PC-3 (cell line): ENCODE results near the gene KHK. TPM values are rescaled to one million over a fixed set of nuclear protein-coding genes. Genes with fewer than 3 reads are reported as not detected.

Experiments used
- ATAC-seq: fragments of 200-7000 bp; cut with Tn5 transposase; 2 replicates; pipeline ENCODE4 v1.9.1; 2020; ENCODE audit warnings: mild to moderate bottlenecking, moderate library complexity
- BruUV-seq: library from RNA; stranded (reverse); fragments of 400-500 nt; replicated peaks from 2 replicates; lab custom pipeline; 2021; lab: Mats Ljungman, UMichigan
- CTCF ChIA-PET: fragments of 300-600 bp; sonication (Branson Sonifier 250); formaldehyde crosslinking; loops from one replicate; lab custom pipeline; 2022; ENCODE audit warnings: antibody characterized with exemption; lab: Charles Lee
- POLR2A ChIA-PET: fragments of 300-600 bp; sonication (Branson Sonifier 250); formaldehyde crosslinking; loops from one replicate; lab custom pipeline; 2022; ENCODE audit warnings: antibody characterized with exemption; ENCODE audit not compliant: unreplicated experiment; lab: Charles Lee
- DNase-seq: peaks from one replicate; pipeline ENCODE4 v3.0.0-alpha.2; 2015
- H2AFZ ChIP-seq: fragments of 300-600 bp; sonication (generic); 2 replicates; pipeline ENCODE4 v1.6.0; 2016; ENCODE audit warnings: antibody characterized with exemption, low read length
- H3F3A ChIP-seq: fragments of 300-600 bp; sonication (generic); one replicate; pipeline ENCODE4 v1.6.0; 2017; ENCODE audit warnings: antibody characterized with exemption, low read length, control low read depth, mild to moderate bottlenecking; ENCODE audit not compliant: unreplicated experiment
- H3K27ac ChIP-seq: fragments of 300-600 bp; sonication (generic); 2 replicates; pipeline ENCODE4 v1.5.1; 2016; ENCODE audit warnings: mild to moderate bottlenecking, low read length
- H3K27me3 ChIP-seq: fragments of 300-600 bp; sonication (generic); 2 replicates; pipeline ENCODE4 v1.6.1; 2016; ENCODE audit warnings: low read length, mixed read lengths
- H3K36me3 ChIP-seq: fragments of 300-600 bp; sonication (generic); 2 replicates; pipeline ENCODE4 v1.6.1; 2016; ENCODE audit warnings: low read depth, mixed run types, low read length, mixed read lengths
- H3K4me1 ChIP-seq: fragments of 300-600 bp; sonication (generic); 2 replicates; pipeline ENCODE4 v1.5.1; 2016; ENCODE audit warnings: low read length; ENCODE audit not compliant: insufficient read depth
- H3K4me2 ChIP-seq: fragments of 300-600 bp; sonication (generic); 2 replicates; pipeline ENCODE4 v1.6.0; 2016; ENCODE audit warnings: low read length
- H3K4me3 ChIP-seq: fragments of 300-600 bp; sonication (generic); 2 replicates; pipeline ENCODE4 v1.5.1; 2016; ENCODE audit warnings: mild to moderate bottlenecking, low read length, mixed read lengths
- H3K79me2 ChIP-seq: fragments of 300-600 bp; sonication (generic); 2 replicates; pipeline ENCODE4 v1.6.1; 2017; ENCODE audit warnings: low read length, mixed read lengths
- H3K9ac ChIP-seq: fragments of 300-600 bp; sonication (generic); 2 replicates; pipeline ENCODE4 v1.6.0; 2016; ENCODE audit warnings: mild to moderate bottlenecking, low read length
- H3K9me2 ChIP-seq: fragments of 300-600 bp; sonication (generic); replicated peaks from 2 replicates; pipeline ENCODE4 v1.6.1; 2016; ENCODE audit warnings: mixed run types, low read length, mixed read lengths
- H3K9me3 ChIP-seq: fragments of 300-600 bp; sonication (generic); 2 replicates; pipeline ENCODE4 v1.6.1; 2016; ENCODE audit warnings: low read length, mixed read lengths
- H4K20me1 ChIP-seq: fragments of 300-600 bp; sonication (generic); 2 replicates; pipeline ENCODE4 v1.6.1; 2016; ENCODE audit warnings: low read length, mixed read lengths
- EZH2 ChIP-seq: fragments of 300-600 bp; sonication (generic); IDR thresholded peaks from one replicate; pipeline ENCODE4 v1.6.1; 2017; ENCODE audit warnings: antibody characterized with exemption, mild to moderate bottlenecking, low read length; ENCODE audit not compliant: unreplicated experiment
- EZH2phosphoT487 ChIP-seq: fragments of 300-600 bp; sonication (generic); IDR thresholded peaks from 2 replicates; pipeline ENCODE4 v1.6.1; 2018; ENCODE audit warnings: mild to moderate bottlenecking, antibody characterized with exemption, low read length, borderline replicate concordance
- intact Hi-C: fragments of 100-400 bp; cut with micrococcal nuclease; formaldehyde crosslinking; loops from 2 replicates; pipeline ENCODE4 v1.9.0; 2023
- total RNA-seq: library from RNA; depleted of rRNA; stranded (reverse); fragments of >200 nt; gene quantifications from 2 replicates; pipeline ENCODE4 v1.2.3, GENCODE V29; 2014
- TF ChIP-seq, protein P1 (sequence below): fragments of 300-600 bp; sonication (generic); conservative IDR thresholded peaks from 2 replicates; pipeline ENCODE4 v1.5.1; 2017; ENCODE audit warnings: antibody characterized with exemption, low read depth, mild to moderate bottlenecking, low read length

KHK gene
- total RNA-seq, 1 experiment from 2014 or later: 11.0 TPM

- Histone ChIP-seq H3K4me3 (peak overlapping the region; percentile 77), H3K4me1 (peaks cover 17% of the 10 kb centered on the region), H2AFZ (peak overlapping the region; percentile 79), H3F3A (no peaks in the 10 kb centered on the region), H3K9me2 (no peaks in the 10 kb centered on the region), H3K79me2 (no peaks in the 10 kb centered on the region), H3K9ac (peak overlapping the region; percentile 61), H3K27me3 (no peaks in the 10 kb centered on the region), H3K4me2 (peak overlapping the region; percentile 94), H3K9me3 (no peaks in the 10 kb centered on the region), H3K27ac (peak overlapping the region; percentile 52), H3K36me3 (no peaks in the 10 kb centered on the region), H4K20me1 (no peaks in the 10 kb centered on the region)
- DNase-seq: peak; percentile 97
- intact Hi-C loops: loop anchor here (1.0 to 2.0 kb wide), 3 partner anchors 18 to 89 kb away; partner anchors contain the start of gene TMEM214
- ChIA-PET POLR2A (interaction anchor here (1.0 kb wide), 1 partner anchor 83 kb away, joined by 3 read pairs; no protein-coding TSS in a partner anchor), CTCF (interaction anchor here (0.9 kb wide), 1 partner anchor 89 kb away, joined by 4 read pairs; no protein-coding TSS in a partner anchor)
- BruUV-seq: no TSS peak
- peak; percentile 64 for ATAC-seq
- TF ChIP-seq, protein P1, sequence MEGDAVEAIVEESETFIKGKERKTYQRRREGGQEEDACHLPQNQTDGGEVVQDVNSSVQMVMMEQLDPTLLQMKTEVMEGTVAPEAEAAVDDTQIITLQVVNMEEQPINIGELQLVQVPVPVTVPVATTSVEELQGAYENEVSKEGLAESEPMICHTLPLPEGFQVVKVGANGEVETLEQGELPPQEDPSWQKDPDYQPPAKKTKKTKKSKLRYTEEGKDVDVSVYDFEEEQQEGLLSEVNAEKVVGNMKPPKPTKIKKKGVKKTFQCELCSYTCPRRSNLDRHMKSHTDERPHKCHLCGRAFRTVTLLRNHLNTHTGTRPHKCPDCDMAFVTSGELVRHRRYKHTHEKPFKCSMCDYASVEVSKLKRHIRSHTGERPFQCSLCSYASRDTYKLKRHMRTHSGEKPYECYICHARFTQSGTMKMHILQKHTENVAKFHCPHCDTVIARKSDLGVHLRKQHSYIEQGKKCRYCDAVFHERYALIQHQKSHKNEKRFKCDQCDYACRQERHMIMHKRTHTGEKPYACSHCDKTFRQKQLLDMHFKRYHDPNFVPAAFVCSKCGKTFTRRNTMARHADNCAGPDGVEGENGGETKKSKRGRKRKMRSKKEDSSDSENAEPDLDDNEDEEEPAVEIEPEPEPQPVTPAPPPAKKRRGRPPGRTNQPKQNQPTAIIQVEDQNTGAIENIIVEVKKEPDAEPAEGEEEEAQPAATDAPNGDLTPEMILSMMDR: no peak; the same call in 1 of the 2 replicates
- no peak for TF ChIP-seq EZH2phosphoT487
- TF ChIP-seq EZH2: no peak
Measured at GRCh38 chr2:27050281-27050995, 36.1 kb upstream of the KHK start.

DNA sequence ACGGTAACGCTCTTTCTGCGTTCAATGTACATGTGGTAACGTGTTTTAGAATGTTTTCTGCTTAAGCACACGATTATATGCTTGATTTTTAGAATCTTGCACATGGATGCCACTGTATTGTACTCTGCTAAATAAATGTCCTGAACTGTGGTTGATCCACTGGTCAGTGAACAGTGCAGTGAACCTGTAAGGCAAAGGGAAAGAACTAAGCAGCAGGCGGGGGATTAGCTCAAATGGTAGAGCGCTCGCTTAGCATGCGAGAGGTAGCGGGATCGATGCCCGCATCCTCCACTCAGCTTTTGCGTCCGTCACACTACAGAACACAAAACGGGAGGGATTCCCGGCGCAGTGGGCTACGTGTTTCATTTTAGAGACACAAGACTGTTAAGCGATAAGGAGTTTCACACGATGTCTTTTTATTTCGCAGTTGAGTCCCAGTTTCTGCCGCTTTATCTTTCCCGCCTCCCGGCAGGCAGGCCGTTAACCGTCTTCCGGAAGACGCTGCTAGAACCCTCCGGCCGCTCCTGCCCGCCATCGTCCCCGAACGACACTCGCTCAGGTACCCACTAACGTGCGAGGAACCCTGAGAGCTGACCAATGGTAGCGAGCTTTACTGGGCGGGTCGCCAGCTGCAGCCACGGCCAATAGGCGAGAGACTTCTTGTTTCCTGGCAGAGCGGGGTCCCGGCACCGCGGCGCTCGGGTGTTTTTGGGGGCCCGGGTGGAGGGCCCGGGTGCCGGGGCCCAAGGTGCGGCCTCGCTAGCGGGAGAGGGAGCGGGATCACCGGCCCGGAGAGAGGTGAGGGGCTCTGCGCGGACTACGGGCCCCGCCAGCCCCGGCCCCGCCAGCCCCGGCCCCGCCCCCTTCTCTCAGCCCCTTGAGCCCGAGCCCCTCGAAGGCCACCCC is 35.3 kb upstream of the KHK start, which contains the start of gene AGBL5:
TSS of gene AGBL5 (plus strand) at position 673 of the 906 bp plus-strand sequence. CDS start 1,291 bp downstream, outside the sequence.
- Histone ChIP-seq H3F3A (no peaks in the 10 kb centered on the region), H3K4me3 (peak within 1 kb of the TSS; percentile 77), H3K27ac (peak within 1 kb of the TSS; percentile 52), H3K4me2 (peak within 1 kb of the TSS; percentile 94), H3K9ac (peak within 1 kb of the TSS; percentile 61), H3K79me2 (no peaks in the 10 kb centered on the region), H3K4me1 (peaks cover 17% of the 10 kb centered on the region), H3K9me2 (no peaks in the 10 kb centered on the region), H3K36me3 (no peaks in the 10 kb centered on the region), H3K9me3 (no peaks in the 10 kb centered on the region), H2AFZ (peak within 1 kb of the TSS; percentile 89), H3K27me3 (no peaks in the 10 kb centered on the region), H4K20me1 (no peaks in the 10 kb centered on the region)
- DNase-seq (peak; percentile 96), ATAC-seq (peak; percentile 54)
- intact Hi-C loops: loop anchor here (1.0 to 2.0 kb wide), 3 partner anchors 18 to 90 kb away; partner anchors contain the start of gene TMEM214
- BruUV-seq: no TSS peak
- POLR2A ChIA-PET: interaction anchor here (0.5 to 1.0 kb wide), 2 partner anchors 83 to 377 kb away, joined by 3 to 5 read pairs; partner anchors contain the start of gene NRBP1
- TF ChIP-seq EZH2 (no peak), EZH2phosphoT487 (no peak)
- TF ChIP-seq, protein P1: no peak
- CTCF ChIA-PET: interaction anchor here (0.5 to 1.0 kb wide), 3 partner anchors 89 to 242 kb away, joined by 3 to 6 read pairs (median 4); no protein-coding TSS in a partner anchor
